ENCODE measurements around the gene KIAA2012.

KIAA2012 gene

DNA sequence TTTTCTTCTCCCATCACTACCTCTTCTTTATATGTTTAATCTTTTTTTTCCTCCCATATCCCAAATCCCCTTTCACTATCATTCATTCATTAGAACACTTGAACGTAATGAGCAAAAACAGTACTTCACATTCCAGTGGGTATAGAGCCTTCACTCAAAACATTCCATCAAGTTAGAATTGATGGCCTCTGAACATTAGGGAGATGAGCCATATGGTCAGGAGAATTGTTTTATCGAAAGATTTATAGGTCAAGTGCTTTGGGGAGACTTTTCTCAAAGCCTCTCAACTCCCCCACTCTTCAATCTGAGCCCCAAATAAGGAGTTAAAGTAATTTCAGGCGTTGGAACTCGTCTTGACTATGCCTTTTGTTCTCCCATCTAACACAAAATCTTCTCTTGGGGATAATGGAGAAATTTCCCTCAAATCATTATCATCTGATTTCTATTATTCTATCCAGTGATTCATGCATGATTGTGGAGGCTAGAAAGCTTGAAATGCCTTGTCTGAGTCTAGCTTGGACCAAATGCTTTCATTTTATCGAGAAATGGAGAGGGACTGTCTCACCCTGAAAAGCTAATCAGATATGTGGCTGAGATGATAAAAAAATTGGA lies 79.2 kb downstream of the KIAA2012 start:
- no peak for DNase-seq

DNA sequence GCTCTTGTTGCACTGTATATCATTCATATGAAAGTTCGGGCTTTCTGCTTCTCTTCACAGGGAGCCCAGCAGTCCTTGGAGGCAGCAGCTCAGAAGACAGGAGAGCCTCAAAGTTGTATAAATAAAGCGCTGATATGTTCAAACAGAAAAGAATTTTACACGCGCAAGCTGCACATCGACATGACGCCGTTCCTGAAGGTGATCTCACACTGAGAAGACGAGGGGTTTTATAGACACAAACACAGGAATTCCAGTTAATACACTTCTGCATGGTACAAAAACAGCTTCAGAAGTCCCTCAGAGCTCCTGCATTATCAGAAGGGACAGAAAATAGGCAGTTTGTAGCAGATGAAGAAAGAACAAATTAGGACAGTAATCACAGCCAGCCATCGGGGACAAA lies 81.6 kb downstream of the KIAA2012 start:
- DNase-seq: no peak

DNA sequence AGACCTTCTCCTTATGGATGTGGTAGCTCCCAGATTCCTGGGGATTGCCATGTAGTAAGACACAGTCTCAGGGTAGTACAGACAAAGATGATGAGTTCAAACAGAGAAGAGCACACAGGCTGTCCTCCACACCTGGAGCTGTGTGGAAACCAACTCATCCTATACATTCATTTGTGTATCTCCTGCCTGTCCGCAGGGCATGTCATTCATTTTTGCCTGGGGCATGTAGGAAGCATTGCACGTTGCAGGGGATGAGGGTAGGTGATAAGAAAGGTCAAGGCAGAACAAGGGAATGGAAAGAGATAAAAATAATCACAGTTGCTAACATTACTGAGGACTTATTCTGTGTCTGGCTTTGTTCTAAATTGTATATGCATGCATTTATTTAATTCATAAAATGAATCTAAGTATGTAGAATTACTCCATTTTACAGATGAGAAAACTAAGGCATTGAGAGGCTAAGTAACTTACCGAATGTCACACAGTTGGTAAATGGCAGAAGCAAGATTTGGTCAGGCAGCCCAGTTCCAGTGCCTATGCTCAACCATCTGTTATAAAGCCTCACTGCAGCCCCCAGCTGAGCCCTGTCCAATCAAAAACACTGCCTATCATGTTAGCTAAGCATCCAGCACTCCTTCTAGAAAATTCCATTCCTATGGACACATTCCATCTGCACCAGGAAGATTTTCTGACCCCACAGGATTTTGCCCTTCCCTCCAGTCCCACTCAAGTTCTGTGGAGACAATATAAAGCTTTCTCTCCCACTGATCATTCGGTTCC lies 84.3 kb downstream of the KIAA2012 start:
- no peak for DNase-seq

DNA sequence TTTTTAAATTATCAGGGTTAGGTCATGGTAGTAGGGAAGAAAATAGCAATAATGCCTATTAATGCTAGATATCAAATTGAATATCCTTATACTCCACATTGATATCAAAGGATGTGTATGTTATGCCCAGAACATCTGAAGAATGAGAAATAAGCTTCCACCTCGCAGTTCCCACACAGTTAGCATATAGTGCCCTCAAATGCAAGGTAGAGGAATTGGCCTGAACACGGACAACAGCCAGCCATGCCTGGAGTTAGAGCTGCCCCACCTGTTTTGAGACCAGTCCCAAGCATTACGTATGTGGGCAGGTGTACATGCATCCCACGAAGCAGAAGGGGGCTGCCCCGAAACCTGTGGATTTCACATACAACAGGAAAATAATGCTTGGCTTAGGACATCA lies 85.7 kb downstream of the KIAA2012 start:
- DNase-seq: no peak

DNA sequence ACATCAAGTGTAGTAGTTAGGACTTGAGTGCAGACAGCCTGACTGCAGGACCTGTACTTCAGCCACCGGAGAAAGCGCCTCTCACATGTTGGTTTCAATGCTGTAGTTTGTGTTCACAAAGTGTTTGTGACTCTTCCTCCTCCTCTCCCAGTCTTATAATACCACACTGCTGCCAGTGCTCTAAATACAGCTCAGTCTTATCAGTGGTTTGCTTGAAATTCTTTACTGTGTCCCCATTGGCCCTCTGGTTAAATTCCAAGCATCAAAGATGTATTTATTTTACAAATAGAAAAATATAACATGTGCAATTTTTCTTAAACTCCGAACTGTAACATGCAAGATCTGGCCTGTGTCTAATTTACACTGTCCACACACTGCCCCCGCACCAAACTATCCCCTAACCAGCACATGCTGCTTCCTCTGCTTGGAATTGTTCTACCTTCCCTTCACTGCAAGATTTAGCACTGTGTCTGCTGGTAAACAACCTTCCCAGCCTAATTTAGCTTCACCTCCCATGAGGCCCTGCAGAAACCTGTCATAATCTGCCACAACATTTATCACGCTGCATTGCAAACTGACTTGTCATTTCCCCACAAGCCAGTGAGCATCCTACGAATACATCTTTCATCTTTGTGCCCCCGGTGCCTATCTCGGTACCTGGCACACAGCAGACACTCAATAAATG lies 88.2 kb downstream of the KIAA2012 start:
- DNase-seq: no peak

DNA sequence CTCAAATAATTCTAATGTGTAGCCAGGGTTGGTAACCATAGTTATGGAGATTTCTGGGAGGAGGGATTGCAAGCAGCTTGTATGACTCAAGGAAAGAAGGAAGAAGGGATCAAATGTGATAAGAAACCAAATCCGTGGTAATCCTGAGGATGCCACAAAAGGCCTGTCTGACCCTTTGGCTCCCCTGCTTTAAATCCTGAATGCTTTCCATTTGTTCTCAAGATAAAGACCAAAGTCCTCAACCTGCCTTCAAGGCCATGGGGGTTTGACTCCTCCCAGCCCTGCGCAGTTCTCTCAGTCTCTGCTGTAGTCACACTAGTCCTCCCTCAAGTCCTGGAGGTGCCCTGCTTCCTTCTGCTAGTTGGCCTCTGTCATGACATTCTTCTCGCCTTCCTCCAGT lies 91.4 kb downstream of the KIAA2012 start:
- no peak for DNase-seq

DNA sequence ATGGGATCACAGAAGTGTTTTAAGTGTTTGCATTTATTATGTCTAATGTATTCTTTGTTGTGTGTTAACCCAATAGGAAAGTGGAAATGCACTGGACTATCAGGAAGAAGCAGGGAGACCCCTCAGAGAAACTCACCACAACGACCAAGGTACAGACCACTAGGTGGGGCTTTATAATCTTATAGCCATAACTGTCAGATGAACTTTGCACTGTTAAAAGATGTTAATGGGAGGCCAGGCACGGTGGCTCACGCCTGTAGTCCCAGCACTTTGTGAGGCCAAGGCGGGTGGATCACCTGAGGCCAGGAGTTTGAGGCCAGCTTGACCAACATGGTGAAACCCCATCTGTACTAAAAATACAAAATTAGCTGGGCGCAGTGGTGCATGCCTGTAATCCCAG lies 92.2 kb downstream of the KIAA2012 start:
- no peak for DNase-seq

DNA sequence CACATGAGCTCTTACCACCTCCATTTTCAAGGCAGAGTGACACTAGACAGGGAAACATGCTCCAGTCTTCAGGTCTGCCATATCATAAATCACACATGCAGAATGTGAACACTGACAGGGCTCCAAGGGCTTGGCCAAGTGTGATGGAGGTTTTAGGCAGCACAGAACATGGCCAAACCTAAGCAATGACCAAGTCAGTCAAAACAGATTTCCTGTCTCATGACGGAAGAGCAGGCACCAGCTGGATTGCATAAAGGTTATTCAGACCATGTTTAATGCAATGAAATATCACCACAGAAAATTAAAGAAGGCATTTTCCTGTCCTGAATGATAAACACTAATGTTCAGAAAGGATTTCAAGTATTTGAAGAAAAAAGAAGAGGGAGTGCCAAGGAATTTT lies 92.9 kb downstream of the KIAA2012 start:
- no peak for DNase-seq

DNA sequence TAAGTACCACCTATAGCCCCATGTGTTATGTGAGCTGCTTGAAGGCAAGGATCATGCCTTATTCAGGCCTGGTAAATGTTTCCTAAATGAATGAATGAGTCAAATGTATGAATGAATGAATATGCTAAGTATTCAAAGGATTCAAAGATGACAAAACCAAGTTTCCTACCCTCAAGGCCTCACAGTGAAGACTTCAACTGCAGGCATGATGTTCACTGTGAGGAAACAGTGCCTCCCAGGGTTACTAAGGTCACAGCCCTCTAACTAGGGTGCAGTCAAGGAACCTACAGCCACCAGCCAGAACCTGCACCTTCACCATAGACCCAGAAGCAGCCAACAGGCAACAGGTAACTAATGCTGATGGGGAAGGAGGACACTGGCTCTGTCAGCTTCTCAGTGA lies 96.1 kb downstream of the KIAA2012 start:
- no peak for DNase-seq

DNA sequence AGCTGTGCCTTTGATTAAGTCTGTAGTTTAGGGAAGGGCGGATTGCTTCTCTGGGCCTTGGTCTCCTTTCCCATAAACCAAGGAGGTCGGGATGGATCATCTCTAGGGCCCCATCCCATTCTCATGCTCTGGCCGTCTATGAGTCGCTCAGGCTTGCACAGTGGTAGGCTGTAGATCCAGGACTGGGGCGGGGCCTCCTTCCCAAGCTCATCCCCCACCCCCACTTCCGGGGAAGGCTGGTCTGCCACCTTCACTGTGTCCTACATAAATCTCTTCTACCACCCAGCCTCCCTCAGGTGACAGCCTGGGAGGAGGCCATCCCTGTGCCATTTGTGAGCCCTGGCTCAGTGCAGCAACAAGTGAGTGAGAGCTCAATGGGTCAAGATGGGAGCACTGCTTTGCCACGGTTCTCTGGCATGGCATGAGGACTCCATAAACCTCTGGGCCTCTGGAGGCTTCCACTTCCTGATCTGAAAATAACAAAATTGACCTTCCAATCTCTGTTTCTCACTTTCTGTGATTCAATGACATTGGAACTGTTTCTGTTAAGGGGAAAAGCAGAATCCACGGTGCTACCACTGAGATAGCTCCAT lies 96.9 kb downstream of the KIAA2012 start:
- DNase-seq: no peak

DNA sequence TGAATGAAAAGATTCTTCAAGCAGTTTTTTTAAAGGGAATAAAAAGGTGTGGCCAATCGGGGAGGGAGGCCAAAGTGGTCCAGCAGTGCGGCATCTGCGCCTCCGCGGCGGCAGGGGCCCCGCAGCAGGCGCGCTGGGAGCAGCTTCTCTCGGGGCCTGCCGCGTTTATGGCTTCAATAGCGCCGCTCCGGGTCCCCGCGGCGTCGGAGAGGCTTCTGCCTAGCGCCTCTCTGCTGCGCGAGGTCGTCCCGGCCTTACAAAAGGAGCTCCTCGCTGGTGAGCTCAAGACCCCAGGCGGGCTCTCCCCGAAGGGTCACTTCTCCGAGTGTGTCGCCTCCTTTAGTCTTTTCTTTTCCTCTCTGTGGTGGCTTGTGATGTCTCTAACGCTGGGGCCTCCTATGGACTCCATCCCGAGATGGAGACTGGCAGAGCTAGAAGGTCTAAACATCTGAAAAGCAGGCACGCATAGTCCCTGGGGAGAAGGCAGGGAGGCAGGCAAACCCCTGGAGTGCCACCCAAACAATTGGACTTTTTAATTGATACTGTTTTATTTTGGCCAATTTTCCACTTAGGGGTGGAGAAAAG lies 98.3 kb downstream of the KIAA2012 start:
- DNase-seq: peak; percentile 19

DNA sequence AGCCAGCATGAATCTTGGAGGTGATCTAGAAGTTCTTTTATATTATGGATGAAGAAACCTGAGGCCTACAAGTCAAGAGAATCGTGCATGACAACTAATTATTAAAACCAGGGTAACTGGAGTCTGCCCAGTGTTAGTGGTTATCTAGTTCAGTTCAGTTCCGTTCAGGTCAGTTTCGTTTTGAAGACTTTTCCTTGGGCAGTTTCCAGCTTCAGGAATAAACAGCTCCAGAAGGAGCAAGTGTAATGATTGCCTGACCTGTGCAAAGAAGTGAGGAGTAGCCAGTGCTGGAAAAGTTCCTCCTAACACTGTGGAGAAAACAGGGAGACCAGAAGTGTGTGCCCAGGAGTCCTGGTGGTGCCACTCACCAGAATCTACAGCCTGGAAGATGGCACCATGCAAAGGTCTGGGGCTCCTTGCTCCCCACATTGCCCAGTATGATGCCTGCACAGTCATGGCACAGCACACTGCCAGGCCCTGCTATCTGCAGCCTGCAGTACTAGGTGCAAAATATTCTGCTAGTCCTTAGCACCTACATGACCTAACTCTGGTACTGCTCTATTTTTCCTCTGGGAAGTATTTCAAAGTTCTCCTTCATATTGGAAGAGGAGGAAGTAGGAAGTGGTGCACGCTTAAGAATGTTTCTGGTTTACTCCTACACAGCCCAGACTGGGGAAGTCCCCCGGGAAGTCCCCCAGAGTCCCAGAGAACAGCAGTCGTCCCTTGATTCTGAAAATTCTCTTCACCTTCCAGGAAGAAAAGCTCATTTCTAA lies 99.6 kb downstream of the KIAA2012 start:
- peak; percentile 26 for DNase-seq

DNA sequence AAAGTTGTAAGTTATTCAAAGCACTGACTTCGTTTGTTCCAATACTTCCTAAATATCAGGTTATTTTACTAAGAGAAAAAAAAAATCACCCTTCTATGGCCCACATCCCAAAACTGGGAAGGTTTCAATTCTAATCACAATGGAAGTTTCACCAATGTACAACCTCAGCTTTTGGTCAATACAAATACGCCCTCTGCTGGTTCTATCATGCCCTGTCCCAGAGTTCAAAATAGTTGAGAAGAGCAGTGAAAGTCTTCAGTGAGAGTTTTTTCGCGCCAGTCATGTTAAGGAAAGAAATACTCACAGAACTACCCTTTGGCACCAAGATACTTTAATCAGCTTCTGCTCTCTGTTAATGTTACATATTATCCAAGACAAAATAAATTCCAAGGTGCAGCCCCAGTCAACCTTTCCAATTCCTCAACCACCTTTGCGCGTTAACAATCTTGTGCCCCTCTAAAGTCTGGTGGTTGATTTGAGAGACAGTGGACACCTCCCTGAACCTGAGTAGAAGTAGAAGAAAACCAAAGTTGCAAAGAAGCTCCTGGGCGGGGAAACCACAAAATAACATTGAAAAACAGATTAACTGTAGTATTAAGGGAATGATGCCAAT lies 105.4 kb downstream of the KIAA2012 start:
- DNase-seq: peak; percentile 41

DNA sequence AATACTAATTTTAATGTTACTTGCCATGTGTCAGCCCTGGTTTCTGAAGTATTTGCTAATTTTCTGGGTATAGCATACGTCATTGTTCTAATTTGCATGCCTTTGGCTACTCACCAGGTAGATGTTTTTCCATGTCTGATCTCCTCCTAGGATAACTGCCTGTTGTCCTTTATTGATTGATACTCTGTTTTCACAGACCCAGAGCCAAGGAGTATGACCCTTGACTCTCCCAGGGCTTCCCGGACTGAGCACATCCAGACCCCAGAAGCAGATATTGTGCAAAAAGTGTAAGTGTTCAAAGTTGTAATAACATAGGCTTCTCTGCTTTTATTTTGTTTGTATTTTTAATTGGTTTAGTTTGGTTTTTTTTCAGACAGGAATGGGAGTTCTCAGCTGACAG lies 111.5 kb downstream of the KIAA2012 start:
- DNase-seq: no peak

DNA sequence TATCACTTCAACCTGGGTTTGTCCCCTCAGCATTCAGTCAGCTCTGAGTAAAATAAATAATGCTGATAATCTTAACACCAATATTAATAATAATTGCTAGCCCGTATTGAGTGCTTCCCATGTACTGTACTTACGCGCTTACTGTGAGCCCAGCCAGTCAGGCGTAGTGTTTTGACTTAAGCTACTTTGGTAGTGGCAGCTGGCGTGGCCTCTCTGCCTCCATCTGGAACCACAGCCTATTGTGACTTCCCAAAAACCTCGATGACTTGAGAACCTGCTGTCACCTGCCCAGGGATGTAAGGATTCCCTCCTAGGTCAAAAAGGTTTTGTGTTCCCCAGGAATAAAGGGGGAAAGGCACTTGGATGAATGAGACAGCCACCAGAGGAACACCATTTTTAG lies 112.1 kb downstream of the KIAA2012 start:
- DNase-seq: no peak

DNA sequence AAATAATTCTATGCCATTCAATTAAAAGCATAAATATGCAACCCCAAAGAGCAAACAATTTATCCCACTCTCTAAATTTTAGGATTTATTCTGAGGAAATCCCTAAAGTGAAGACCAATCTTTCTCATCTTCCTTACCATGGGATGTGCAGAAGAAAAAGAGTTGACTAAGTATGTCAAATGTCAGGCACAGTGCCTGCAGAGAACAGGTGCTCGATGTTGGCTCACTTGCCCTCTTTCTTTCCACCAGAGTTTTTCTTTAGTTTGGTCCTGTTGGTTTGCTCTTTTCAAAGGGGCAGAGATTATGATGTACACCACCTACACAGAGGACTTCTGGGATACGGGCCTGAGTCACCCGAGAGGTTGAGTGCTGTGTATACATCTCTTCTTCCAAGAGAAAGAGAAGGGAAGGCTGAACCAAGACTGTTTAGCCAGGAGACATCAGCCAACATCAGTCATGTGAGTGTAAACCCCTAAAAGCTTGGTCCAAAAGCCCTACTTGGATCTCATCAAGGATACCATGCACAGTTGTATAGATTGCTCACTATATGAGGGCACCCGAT lies 113.7 kb downstream of the KIAA2012 start:
- no peak for DNase-seq

DNA sequence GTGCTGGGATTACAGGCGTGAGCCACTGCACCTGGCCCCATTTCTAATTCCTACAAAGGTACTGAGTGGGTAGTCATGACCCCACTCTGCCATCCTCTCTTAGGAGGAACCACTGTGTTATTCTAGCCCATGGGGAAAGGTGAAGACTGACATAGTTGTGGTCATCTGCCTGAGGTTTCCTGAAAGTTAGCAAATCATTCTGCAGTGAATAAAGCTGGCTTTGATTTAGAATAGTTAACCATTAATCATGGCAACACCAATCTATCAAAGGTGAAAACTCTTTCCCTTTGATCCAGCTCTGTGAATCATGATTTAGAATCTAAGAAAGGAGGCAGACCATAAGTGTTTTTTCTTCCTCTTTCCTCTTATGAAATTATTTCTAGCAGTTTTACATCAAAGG lies 114.5 kb downstream of the KIAA2012 start:
- DNase-seq: no peak

DNA sequence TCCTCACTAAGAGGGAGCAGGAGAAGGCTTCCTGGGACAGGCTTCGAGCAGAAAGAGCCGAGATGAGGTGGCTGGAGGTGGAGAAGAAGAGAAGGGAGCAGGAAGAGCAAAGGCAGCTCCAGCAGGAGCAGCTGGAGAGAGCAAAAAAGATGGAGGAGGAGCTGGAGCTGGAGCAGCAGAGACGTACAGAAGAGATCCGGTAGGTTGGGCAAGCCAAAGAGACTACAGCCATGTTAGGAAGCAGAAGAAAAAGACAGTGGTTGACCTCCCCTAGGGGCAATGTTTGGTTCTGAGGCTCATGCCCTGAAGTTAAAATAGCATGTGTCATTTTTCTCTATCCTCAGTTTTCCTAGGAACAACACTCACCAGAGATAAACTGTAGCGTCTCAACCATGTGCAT lies 120.2 kb downstream of the KIAA2012 start:
- no peak for DNase-seq

DNA sequence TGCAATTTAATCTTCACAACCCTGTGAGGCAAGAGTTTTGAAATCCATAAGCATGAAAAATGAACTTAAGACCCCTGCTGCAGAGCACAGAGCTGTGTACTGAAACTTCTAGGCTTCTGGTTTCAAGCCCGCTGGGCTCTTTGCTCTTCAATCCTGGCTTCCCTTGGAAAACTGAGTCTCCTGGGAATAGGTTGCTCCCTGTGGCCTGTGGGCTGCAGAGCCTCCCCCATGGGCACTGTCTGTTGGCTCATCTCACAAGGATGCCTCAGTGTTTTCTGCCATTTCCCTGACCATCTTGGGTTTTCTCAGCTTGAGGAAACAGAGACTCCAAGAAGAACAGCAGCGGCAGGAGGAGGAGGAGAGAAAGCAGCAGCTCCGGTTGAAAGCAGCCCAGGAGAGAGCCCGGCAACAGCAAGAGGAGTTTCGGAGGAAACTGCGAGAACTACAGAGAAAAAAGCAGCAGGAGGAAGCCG lies 120.9 kb downstream of the KIAA2012 start:
- no peak for DNase-seq

DNA sequence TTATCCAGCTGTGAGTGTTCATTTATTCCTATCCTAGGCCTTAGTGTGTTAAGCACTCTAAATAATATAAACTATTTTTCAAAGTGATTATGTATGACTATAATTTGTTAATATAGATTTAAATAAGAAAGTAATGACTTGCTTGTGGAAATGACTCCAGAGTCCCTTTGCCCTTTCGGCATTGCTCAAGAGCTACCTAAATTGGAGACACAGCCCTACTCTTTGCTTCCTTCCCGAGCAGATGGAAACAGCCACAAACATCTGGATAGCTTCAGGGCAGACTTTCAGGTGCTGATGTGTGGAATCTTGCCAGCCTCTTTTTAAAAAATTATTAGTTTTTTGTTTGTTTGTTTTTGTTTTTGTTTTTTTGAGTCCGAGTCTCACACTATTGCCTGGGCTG lies 121.4 kb downstream of the KIAA2012 start:
- DNase-seq: no peak

DNA sequence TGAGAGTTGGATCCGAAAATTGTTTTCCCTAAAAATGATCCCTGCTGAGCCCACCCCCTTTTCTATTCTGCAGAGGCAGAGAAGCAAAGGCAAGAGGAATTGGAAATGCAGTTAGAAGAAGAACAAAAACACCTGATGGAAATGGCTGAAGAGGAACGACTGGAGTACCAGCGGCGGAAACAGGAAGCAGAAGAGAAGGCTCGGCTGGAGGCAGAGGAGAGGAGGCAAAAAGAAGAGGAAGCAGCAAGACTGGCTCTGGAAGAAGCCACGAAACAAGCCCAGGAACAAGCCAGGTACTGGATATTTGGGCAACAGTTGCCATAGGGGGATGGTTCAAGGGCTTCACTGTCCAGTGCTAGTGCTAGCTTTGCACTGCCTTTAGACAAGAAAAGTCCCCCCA lies 123.7 kb downstream of the KIAA2012 start:
- no peak for DNase-seq

Data from activated naive CD4-positive, alpha-beta T cell treated with anti-CD3 and anti-CD28 coated beads, Interleukin-2, amount 50 U/mL, for 16 hours (primary cell).